Testis (tissue), 2 donors: ENCODE results near the gene PPP6R3.

Source experiments
- CTCF ChIP-seq, 3 experiments: fragments of 450-650 bp in 2 of 3; fragments of 200-600 bp in 1 of 3; sonication (generic) in 1 of 3; IDR thresholded peaks; one replicate each; pipeline ENCODE4 v1.5.1; 2016 to 2019; ENCODE audit warnings: antibody characterized with exemption in 3 of 3, mild to moderate bottlenecking in 2 of 3, moderate library complexity in 1 of 3
- POLR2A ChIP-seq: fragments of 450-650 bp; IDR thresholded peaks from one replicate; pipeline ENCODE4 v1.6.1; 2017; ENCODE audit warnings: antibody characterized with exemption, mild to moderate bottlenecking, moderate library complexity

GRCh38 chr11:68455485-68455884, 5.1 kb upstream of the PPP6R3 start:
- no peak for TF ChIP-seq CTCF (IDR thresholded peaks at IDR 0.05)
- no peak for TF ChIP-seq POLR2A
